Liver (tissue), 9 donors: ENCODE measurements around the gene GPC3. TPM values are rescaled to one million over a fixed set of nuclear protein-coding genes. Genes with fewer than 3 reads are reported as not detected.

Source experiments
- DNase-seq: peaks from one replicate; pipeline ENCODE4 v3.0.0-alpha.2; 2017; ENCODE audit warnings: low spot score
- H3K27ac ChIP-seq, 2 donors: one replicate each; pipeline ENCODE4 v1.7.0; 2013; ENCODE audit warnings: inconsistent platforms in 2 of 2, low read length in 2 of 2, control low read depth in 1 of 2, low read depth in 1 of 2, mild to moderate bottlenecking in 1 of 2
- H3K27me3 ChIP-seq, 4 donors: one replicate each; pipeline versions ENCODE4 v1.6.1 to v1.7.0; 2013; ENCODE audit warnings: low read length in 3 of 4, inconsistent platforms in 1 of 4, mild to moderate bottlenecking in 1 of 4, moderate library complexity in 1 of 4; ENCODE audit not compliant: control insufficient read depth in 4 of 4, insufficient read depth in 4 of 4
- H3K36me3 ChIP-seq, 4 donors: one replicate each; pipeline versions ENCODE4 v1.6.1 to v1.7.0; 2013; ENCODE audit warnings: low read length in 3 of 4, mild to moderate bottlenecking in 3 of 4, low read depth in 1 of 4, moderate library complexity in 1 of 4; ENCODE audit not compliant: control insufficient read depth in 4 of 4, insufficient read depth in 3 of 4
- H3K4me1 ChIP-seq, 4 donors: one replicate each; pipeline versions ENCODE4 v1.6.1 to v1.7.0; 2013; ENCODE audit warnings: low read length in 3 of 4, mild to moderate bottlenecking in 3 of 4, moderate library complexity in 1 of 4; ENCODE audit not compliant: control insufficient read depth in 4 of 4, insufficient read depth in 4 of 4
- H3K4me3 ChIP-seq, 3 donors: one replicate each; pipeline versions ENCODE4 v1.6.1 to v1.7.0; 2013; ENCODE audit warnings: low read length in 3 of 3, control low read depth in 1 of 3, low read depth in 1 of 3, mild to moderate bottlenecking in 1 of 3
- H3K9ac ChIP-seq, 2 donors: one replicate each; pipeline ENCODE4 v1.7.0; 2013; ENCODE audit warnings: low read length in 2 of 2, mild to moderate bottlenecking in 2 of 2, moderate library complexity in 2 of 2, control low read depth in 1 of 2, low read depth in 1 of 2
- H3K9me3 ChIP-seq, 4 donors: one replicate each; pipeline versions ENCODE4 v1.6.1 to v1.7.0; 2013; ENCODE audit warnings: low read length in 3 of 4; ENCODE audit not compliant: control insufficient read depth in 4 of 4
- CTCF ChIP-seq: fragments of 150-350 bp; IDR thresholded peaks from 2 replicates; pipeline ENCODE4 v1.5.1; 2017; ENCODE audit warnings: improper control_type of control experiment, low read depth, low read length; ENCODE audit not compliant: missing input control
- EGR1 ChIP-seq, 2 donors: IDR thresholded peaks; 2 replicates each; pipeline ENCODE4 v1.6.1; 2016 to 2018; ENCODE audit warnings: antibody characterized with exemption in 2 of 2, low read depth in 2 of 2
- FOXA1 ChIP-seq: IDR thresholded peaks from 2 replicates; pipeline ENCODE4 v1.6.1; 2016; ENCODE audit warnings: antibody characterized with exemption
- FOXA2 ChIP-seq: IDR thresholded peaks from 2 replicates; pipeline ENCODE4 v1.6.1; 2016; ENCODE audit warnings: antibody characterized with exemption
- GABPA ChIP-seq, 2 donors: IDR thresholded peaks in 1 of 2; conservative IDR thresholded peaks in 1 of 2; 2 replicates each; pipeline ENCODE4 v1.6.1; 2016; ENCODE audit warnings: antibody characterized with exemption in 2 of 2, mild to moderate bottlenecking in 1 of 2, moderate library complexity in 1 of 2
- HNF4A ChIP-seq, 2 donors: conservative IDR thresholded peaks; 2 replicates each; pipeline ENCODE4 v1.6.1; 2016; ENCODE audit warnings: antibody characterized with exemption in 2 of 2, mild to moderate bottlenecking in 2 of 2
- HNF4G ChIP-seq: IDR thresholded peaks from 2 replicates; pipeline ENCODE4 v1.6.1; 2016; ENCODE audit warnings: antibody characterized with exemption
- JUND ChIP-seq, 2 donors: IDR thresholded peaks; 2 replicates each; pipeline ENCODE4 v1.6.1; 2016; ENCODE audit warnings: antibody characterized with exemption in 2 of 2
- MAX ChIP-seq: IDR thresholded peaks from 2 replicates; pipeline ENCODE4 v1.6.1; 2016; ENCODE audit warnings: antibody characterized with exemption
- NR2F2 ChIP-seq: IDR thresholded peaks from 2 replicates; pipeline ENCODE4 v1.6.1; 2016; ENCODE audit warnings: antibody characterized with exemption
- RAD21 ChIP-seq, 2 donors: IDR thresholded peaks; 2 replicates each; pipeline ENCODE4 v1.6.1; 2016; ENCODE audit warnings: antibody characterized with exemption in 2 of 2, mild to moderate bottlenecking in 2 of 2
- REST ChIP-seq: IDR thresholded peaks from 2 replicates; pipeline ENCODE4 v1.6.1; 2016; ENCODE audit warnings: antibody characterized with exemption, mild to moderate bottlenecking
- RXRA ChIP-seq, 2 donors: IDR thresholded peaks; 2 replicates each; pipeline ENCODE4 v1.6.1; 2017 to 2018; ENCODE audit warnings: antibody characterized with exemption in 2 of 2, mild to moderate bottlenecking in 1 of 2
- SP1 ChIP-seq: IDR thresholded peaks from 2 replicates; pipeline ENCODE4 v1.6.1; 2018; ENCODE audit warnings: antibody characterized with exemption, mild to moderate bottlenecking
- TAF1 ChIP-seq: conservative IDR thresholded peaks from 2 replicates; pipeline ENCODE4 v1.6.1; 2016; ENCODE audit warnings: antibody characterized with exemption, mild to moderate bottlenecking
- YY1 ChIP-seq: IDR thresholded peaks from 2 replicates; pipeline ENCODE4 v1.6.1; 2016; ENCODE audit warnings: antibody characterized with exemption, mild to moderate bottlenecking
- ZBTB33 ChIP-seq: IDR thresholded peaks from 2 replicates; pipeline ENCODE4 v1.6.1; 2016; ENCODE audit warnings: antibody characterized with exemption
- WGBS: extraction: QIAGEN DNeasy Blood & Tissue Kit; methylation state at CpG from one replicate; pipeline ENCODE4 v1.1.7; 2013; 5-methylcytosine and 5-hydroxymethylcytosine counted together
- polyA plus RNA-seq, 2 donors: library from polyadenylated mRNA; stranded (reverse) in 1 of 2; unstranded in 1 of 2; fragments of 200-250 nt in 1 of 2; fragments of >200 nt in 1 of 2; fragmentation: Nextera tagmentation in 1 of 2; extraction: Ambion mirVana in 1 of 2; gene quantifications; one replicate each; pipeline versions ENCODE4 v1.2.1 to v1.2.3, GENCODE V29; 2013 to 2015
- total RNA-seq, 2 donors: library from RNA; depleted of rRNA; stranded (reverse); fragments of >200 nt; gene quantifications; one replicate each; pipeline ENCODE4 v1.2.3, GENCODE V29; 2014
- donor health status: healthy.
- donor health status: healthy.
- donor health status: healthy.
- donor health status: healthy.
- donor health status: healthy.

GPC3 gene
- total and polyA plus RNA-seq, 4 donors, result 0.40 to 1,133 (median 1.5) TPM

GRCh38 chrX:133922390-133922771 is 63.0 kb downstream of the GPC3 start:
- no peak for DNase-seq
- Histone ChIP-seq H3K9me3 (no peaks in the 10 kb centered on the region), H3K9ac (no peak overlapping the region), H3K27ac (no peak overlapping the region), H3K27me3 (peaks cover 0 to 8% (median 0%) of the 10 kb centered on the region in 4 donors), H3K4me1 (no peaks in the 10 kb centered on the region), H3K4me3 (no peak overlapping the region), H3K36me3 (no peaks in the 10 kb centered on the region)
- TF ChIP-seq EGR1 (IDR thresholded peaks at IDR 0.05; ENCODE audit: low read depth in 2 of 2), result no peak
- no peak for TF ChIP-seq RXRA (IDR thresholded peaks at IDR 0.05)
- no peak for TF ChIP-seq ZBTB33
- no peak for TF ChIP-seq FOXA1
- no peak for TF ChIP-seq NR2F2
- TF ChIP-seq JUND (IDR thresholded peaks at IDR 0.05), result no peak
- TF ChIP-seq HNF4G, result no peak
- TF ChIP-seq REST, result no peak
- no peak for TF ChIP-seq RAD21 (IDR thresholded peaks at IDR 0.05)
- TF ChIP-seq MAX, result no peak
- no peak for TF ChIP-seq TAF1
- TF ChIP-seq GABPA (IDR thresholded peaks at IDR 0.05 in 1 of 2, conservative IDR thresholded peaks at IDR 0.05 in 1 of 2), result no peak
- no peak for TF ChIP-seq CTCF
- TF ChIP-seq FOXA2, result no peak
- TF ChIP-seq SP1, result no peak
- 59% methylated on average over 2 of the region's 2 CpGs for WGBS

GRCh38 chrX:133921764-133922389 is 63.5 kb downstream of the GPC3 start:
- H3K4me1 ChIP-seq, result no peaks in the 10 kb centered on the region
- TF ChIP-seq YY1, result no peak
- TF ChIP-seq HNF4A (conservative IDR thresholded peaks at IDR 0.05), result no peak
- no peak for TF ChIP-seq REST
- no peak for TF ChIP-seq ZBTB33
- TF ChIP-seq JUND (IDR thresholded peaks at IDR 0.05), result no peak
- TF ChIP-seq RXRA (IDR thresholded peaks at IDR 0.05), result no peak

More at GRCh38 chrX:133921764-133922389, 63.5 kb downstream of the GPC3 start:
- 49% methylated on average over 7 of the region's 7 CpGs for WGBS
- Histone ChIP-seq H3K4me3 (no peak overlapping the region), H3K9ac (no peak overlapping the region), H3K27me3 (peaks cover 0 to 12% (median 0%) of the 10 kb centered on the region in 4 donors), H3K9me3 (no peaks in the 10 kb centered on the region), H3K36me3 (no peaks in the 10 kb centered on the region), H3K27ac (no peak overlapping the region)
- DNase-seq, result no peak
